22Rv1 (cell line): ENCODE measurements around the gene PYROXD2.

ENCODE experiments used
- ZFX ChIP-seq: fragments of 450-650 bp; IDR thresholded peaks from 2 replicates; pipeline ENCODE4 v1.6.1; 2017; ENCODE audit warnings: antibody characterized with exemption, borderline replicate concordance
- TF ChIP-seq, protein P1 (sequence below): fragments of 450-650 bp; IDR thresholded peaks from 2 replicates; pipeline ENCODE4 v1.5.1; 2017; ENCODE audit warnings: mild to moderate bottlenecking

DNA sequence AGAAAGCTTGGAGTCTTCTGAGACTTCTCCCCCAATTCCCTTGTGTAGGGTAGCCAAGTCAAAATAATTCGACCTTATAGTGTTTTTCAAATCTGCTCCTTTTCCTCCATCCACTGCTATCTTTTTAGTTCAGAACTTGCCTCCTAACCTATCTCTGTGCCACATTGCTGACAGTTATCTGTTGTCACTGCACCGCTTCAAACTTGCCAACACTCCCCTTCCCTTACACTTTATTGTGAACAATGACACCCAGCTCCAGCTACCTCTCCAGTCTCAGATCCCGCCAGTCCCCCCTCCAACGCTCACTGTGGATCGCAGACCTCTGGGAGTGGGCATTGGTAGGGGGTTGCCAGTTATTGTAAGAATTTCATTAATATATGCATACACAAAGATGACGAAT lies 48.0 kb upstream of the PYROXD2 start:
- TF ChIP-seq, protein P1, sequence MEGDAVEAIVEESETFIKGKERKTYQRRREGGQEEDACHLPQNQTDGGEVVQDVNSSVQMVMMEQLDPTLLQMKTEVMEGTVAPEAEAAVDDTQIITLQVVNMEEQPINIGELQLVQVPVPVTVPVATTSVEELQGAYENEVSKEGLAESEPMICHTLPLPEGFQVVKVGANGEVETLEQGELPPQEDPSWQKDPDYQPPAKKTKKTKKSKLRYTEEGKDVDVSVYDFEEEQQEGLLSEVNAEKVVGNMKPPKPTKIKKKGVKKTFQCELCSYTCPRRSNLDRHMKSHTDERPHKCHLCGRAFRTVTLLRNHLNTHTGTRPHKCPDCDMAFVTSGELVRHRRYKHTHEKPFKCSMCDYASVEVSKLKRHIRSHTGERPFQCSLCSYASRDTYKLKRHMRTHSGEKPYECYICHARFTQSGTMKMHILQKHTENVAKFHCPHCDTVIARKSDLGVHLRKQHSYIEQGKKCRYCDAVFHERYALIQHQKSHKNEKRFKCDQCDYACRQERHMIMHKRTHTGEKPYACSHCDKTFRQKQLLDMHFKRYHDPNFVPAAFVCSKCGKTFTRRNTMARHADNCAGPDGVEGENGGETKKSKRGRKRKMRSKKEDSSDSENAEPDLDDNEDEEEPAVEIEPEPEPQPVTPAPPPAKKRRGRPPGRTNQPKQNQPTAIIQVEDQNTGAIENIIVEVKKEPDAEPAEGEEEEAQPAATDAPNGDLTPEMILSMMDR: no peak
- TF ChIP-seq ZFX: no peak
